ENCODE results near the gene CASTOR1. TPM values are rescaled to one million over a fixed set of nuclear protein-coding genes. Genes with fewer than 3 reads are reported as not detected.

The CASTOR1 gene
- total and polyA plus RNA-seq, 2 experiments from 2014 or later: 19.0 to 22.2 TPM

DNA sequence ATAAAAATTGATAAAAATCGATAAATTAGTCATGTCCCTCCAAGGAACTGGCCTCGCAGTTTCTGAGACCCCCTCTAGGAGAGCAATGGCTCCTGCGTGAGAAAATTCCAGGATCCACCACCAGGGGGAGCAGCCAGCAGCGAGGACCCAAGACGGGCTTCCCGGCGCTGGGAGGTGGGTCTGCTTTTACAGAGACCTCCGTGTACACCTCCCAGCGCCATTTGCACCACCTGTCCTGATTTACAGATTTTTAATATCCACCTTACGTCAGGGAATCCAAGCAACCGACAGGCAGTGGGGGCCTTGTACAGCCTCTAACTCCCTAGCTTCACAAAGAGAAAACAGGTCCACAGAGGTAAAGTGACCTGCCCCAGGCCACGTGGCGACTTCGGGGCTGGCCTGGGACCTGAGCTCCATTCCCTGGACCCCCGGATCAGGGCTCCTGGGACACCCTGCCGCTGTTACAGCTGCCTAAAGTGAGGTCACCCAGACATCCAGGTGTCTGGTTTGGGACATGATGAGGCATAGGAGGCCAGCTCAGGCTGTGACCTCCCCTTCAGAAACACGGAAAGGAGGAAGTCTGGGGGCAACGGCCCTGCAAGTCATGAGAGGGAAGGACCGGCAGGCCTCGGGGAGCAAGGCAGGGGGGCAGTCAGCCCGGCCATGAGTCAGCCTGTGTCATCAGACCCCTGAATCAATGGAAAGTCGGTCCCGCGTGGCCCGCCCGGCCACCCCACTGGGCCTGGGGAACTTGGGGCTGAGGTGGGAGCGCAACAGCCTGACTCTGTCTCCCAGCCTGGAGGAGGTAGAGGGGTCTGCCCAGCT lies 26.2 kb downstream of the CASTOR1 start:
- TF ChIP-seq, protein P1, sequence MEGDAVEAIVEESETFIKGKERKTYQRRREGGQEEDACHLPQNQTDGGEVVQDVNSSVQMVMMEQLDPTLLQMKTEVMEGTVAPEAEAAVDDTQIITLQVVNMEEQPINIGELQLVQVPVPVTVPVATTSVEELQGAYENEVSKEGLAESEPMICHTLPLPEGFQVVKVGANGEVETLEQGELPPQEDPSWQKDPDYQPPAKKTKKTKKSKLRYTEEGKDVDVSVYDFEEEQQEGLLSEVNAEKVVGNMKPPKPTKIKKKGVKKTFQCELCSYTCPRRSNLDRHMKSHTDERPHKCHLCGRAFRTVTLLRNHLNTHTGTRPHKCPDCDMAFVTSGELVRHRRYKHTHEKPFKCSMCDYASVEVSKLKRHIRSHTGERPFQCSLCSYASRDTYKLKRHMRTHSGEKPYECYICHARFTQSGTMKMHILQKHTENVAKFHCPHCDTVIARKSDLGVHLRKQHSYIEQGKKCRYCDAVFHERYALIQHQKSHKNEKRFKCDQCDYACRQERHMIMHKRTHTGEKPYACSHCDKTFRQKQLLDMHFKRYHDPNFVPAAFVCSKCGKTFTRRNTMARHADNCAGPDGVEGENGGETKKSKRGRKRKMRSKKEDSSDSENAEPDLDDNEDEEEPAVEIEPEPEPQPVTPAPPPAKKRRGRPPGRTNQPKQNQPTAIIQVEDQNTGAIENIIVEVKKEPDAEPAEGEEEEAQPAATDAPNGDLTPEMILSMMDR (IDR thresholded peaks at IDR 0.05; ENCODE audit: low read depth, low read length): peak; percentile 89
- no peak overlapping the region for H3K4me3 ChIP-seq
- no peaks in the 10 kb centered on the region for H3K4me1 ChIP-seq (ENCODE audit: low read depth)
- no peaks in the 10 kb centered on the region for H3K9me3 ChIP-seq (ENCODE audit: low read depth)
- no peak overlapping the region for H3K27ac ChIP-seq
- no peaks in the 10 kb centered on the region for H3K36me3 ChIP-seq
- H3K27me3 ChIP-seq: no peaks in the 10 kb centered on the region
- DNase-seq (ENCODE audit: low read depth in 1 of 2, low spot score in 1 of 2): peak; percentile 76 to 87

DNA sequence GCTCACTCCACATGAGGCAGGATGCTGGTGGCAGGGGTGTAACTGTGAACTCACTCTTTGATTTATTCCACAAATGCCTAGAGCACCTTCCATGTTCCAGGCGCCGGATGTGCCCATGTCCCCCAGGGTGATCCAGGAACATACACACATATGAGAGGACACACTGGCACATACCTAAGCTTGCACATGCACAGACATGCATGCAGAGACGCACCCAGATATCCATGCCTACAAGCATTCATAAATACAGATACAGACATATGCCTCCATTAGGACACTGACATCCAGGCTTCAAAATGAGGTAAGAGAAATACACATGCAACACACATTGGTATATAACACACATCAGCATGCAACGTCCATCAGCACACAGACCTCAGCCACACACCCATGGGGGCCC lies 27.2 kb downstream of the CASTOR1 start:
- TF ChIP-seq, protein P1 (IDR thresholded peaks at IDR 0.05; ENCODE audit: low read depth, low read length): no peak

DNA sequence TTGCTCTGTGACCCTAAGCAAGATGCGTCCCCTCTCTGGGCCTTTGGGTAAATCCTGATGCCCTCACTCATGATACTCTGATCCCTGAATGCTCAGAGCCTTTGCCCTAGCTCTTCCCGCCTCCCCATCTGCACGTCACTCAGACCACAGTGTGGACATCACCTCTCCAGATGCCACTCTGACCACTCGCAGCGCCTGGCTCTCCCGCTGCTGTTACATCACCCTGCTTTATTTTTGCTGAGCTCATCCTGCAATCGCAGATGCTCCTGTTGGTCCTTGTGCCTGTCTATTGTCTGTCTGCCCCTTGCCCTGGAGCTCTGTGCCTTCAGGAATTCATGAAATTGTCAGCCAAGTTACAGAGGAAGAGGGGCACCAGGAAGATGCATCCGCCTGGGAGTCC lies 28.2 kb downstream of the CASTOR1 start:
- no peaks in the 10 kb centered on the region for H3K4me1 ChIP-seq (ENCODE audit: low read depth)
- H3K36me3 ChIP-seq: no peaks in the 10 kb centered on the region
- TF ChIP-seq, protein P1 (IDR thresholded peaks at IDR 0.05; ENCODE audit: low read depth, low read length): no peak
- no peak overlapping the region for H3K27ac ChIP-seq
- no peak for DNase-seq (ENCODE audit: low read depth in 1 of 2, low spot score in 1 of 2)
- H3K9me3 ChIP-seq (ENCODE audit: low read depth): no peaks in the 10 kb centered on the region
- no peak overlapping the region for H3K4me3 ChIP-seq
- H3K27me3 ChIP-seq: no peaks in the 10 kb centered on the region

More for the DNA sequence above, 27.2 kb downstream of the CASTOR1 start:
- Histone ChIP-seq H3K9me3 (ENCODE audit: low read depth) (no peaks in the 10 kb centered on the region), H3K36me3 (no peaks in the 10 kb centered on the region), H3K4me3 (no peak overlapping the region), H3K27me3 (no peaks in the 10 kb centered on the region), H3K27ac (no peak overlapping the region), H3K4me1 (ENCODE audit: low read depth) (no peaks in the 10 kb centered on the region)
- DNase-seq (ENCODE audit: low read depth in 1 of 2, low spot score in 1 of 2): no peak

DNA sequence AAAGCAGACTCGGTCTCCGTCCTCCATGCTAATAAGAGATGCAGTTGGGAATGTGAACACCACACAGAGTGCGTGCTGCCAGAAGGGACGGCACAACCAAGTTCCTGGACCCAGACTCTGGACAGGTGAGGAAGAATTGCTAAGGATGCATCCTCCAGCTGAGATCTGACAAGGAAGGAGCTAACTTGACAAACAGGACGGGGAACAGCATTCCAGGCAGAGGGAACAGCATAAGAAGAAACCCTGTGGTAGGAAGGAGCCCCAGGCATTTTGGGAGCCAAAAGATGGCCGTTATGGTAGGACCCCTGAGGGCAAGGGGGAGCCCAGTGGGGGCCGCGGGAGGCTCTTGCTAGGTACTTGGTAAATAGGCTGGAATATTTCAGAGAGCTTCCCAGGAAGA lies 28.6 kb downstream of the CASTOR1 start:
- no peaks in the 10 kb centered on the region for H3K9me3 ChIP-seq (ENCODE audit: low read depth)
- no peaks in the 10 kb centered on the region for H3K4me1 ChIP-seq (ENCODE audit: low read depth)
- no peak overlapping the region for H3K4me3 ChIP-seq
- TF ChIP-seq, protein P1 (IDR thresholded peaks at IDR 0.05; ENCODE audit: low read depth, low read length): no peak
- no peaks in the 10 kb centered on the region for H3K27me3 ChIP-seq
- H3K36me3 ChIP-seq: no peaks in the 10 kb centered on the region
- no peak for DNase-seq (ENCODE audit: low read depth in 1 of 2, low spot score in 1 of 2)
- no peak overlapping the region for H3K27ac ChIP-seq

DNA sequence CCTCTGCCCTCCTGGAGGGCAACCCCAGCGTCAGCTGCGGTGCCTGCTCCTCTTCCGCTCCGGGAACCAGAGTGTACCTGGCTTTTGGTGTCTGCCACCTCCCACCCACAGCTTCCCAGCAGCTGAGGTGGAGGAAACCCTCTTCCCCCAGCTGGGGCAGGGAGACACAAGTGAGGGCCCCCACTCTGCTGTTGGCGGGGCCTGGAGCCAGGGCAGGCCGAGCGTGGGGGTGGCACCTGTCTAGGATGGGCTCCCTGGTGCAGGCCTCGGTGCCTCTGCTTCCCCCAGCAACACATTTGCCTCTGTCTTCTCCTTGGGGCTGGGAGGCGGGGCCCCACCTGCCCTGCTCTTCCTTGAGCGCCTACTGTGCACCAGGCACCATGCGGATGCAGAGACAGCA lies 29.0 kb downstream of the CASTOR1 start:
- H3K4me3 ChIP-seq: no peak overlapping the region
- no peaks in the 10 kb centered on the region for H3K9me3 ChIP-seq (ENCODE audit: low read depth)
- H3K36me3 ChIP-seq: no peaks in the 10 kb centered on the region
- H3K27me3 ChIP-seq: no peaks in the 10 kb centered on the region
- no peak overlapping the region for H3K27ac ChIP-seq
- no peaks in the 10 kb centered on the region for H3K4me1 ChIP-seq (ENCODE audit: low read depth)
- no peak for DNase-seq (ENCODE audit: low read depth in 1 of 2, low spot score in 1 of 2)
- TF ChIP-seq, protein P1 (IDR thresholded peaks at IDR 0.05; ENCODE audit: low read depth, low read length): no peak

All from cardiac muscle cell (in vitro differentiated cells and primary cell).